Hepatocyte (in vitro differentiated cells): ENCODE data around the gene NOMO2. TPM values are rescaled to one million over a fixed set of nuclear protein-coding genes. Genes with fewer than 3 reads are reported as not detected.
"Not testable (repeated sequence)": the region's sequence is repeated elsewhere in the genome, so short reads cannot be mapped to it uniquely, and the experiment has no call there.

Source experiments
- DNase-seq: peaks from one replicate; pipeline ENCODE4 v3.0.0-alpha.2; 2016; ENCODE audit warnings: low spot score
- H2AFZ ChIP-seq: fragments of 200-600 bp; sonication (generic); 2 replicates; pipeline ENCODE4 v1.6.0; 2016; ENCODE audit warnings: antibody characterized with exemption, mild to moderate bottlenecking
- H3K27ac ChIP-seq: fragments of 200-600 bp; sonication (generic); 2 replicates; pipeline ENCODE4 v1.5.1; 2016; ENCODE audit warnings: mild to moderate bottlenecking
- H3K27me3 ChIP-seq: fragments of 200-600 bp; sonication (generic); 2 replicates; pipeline ENCODE4 v1.6.1; 2016
- H3K36me3 ChIP-seq: fragments of 200-600 bp; sonication (generic); replicated peaks from 2 replicates; pipeline ENCODE4 v1.5.1; 2016; ENCODE audit warnings: low read depth; ENCODE audit not compliant: insufficient read depth
- H3K4me1 ChIP-seq: fragments of 200-600 bp; sonication (generic); 2 replicates; pipeline ENCODE4 v1.5.1; 2016; ENCODE audit warnings: mild to moderate bottlenecking, moderate library complexity; ENCODE audit not compliant: insufficient read depth
- H3K4me2 ChIP-seq: fragments of 200-600 bp; sonication (generic); 2 replicates; pipeline ENCODE4 v1.6.0; 2016
- H3K4me3 ChIP-seq: fragments of 200-600 bp; sonication (generic); 2 replicates; pipeline ENCODE4 v1.5.1; 2016; ENCODE audit warnings: mild to moderate bottlenecking
- H3K79me2 ChIP-seq: fragments of 200-600 bp; sonication (generic); 2 replicates; pipeline ENCODE4 v1.6.0; 2017; ENCODE audit warnings: mild to moderate bottlenecking
- H3K9me2 ChIP-seq: fragments of 200-600 bp; sonication (generic); replicated peaks from 2 replicates; pipeline ENCODE4 v1.6.0; 2017; ENCODE audit warnings: mild to moderate bottlenecking; ENCODE audit not compliant: insufficient read depth
- H3K9me3 ChIP-seq: fragments of 200-600 bp; sonication (generic); 2 replicates; pipeline ENCODE4 v1.5.1; 2016; ENCODE audit warnings: low read depth, mild to moderate bottlenecking
- H4K20me1 ChIP-seq: fragments of 200-600 bp; sonication (generic); 2 replicates; pipeline ENCODE4 v1.6.0; 2016; ENCODE audit warnings: mild to moderate bottlenecking; ENCODE audit not compliant: insufficient read depth, poor library complexity, severe bottlenecking
- WGBS: methylation state at CpG from one replicate; pipeline ENCODE4 v1.1.6; 2016; ENCODE audit warnings: low lambda C conversion rate; ENCODE audit errors: missing lambda C conversion rate; 5-methylcytosine and 5-hydroxymethylcytosine counted together
- polyA plus RNA-seq: library from polyadenylated mRNA; unstranded; fragments of >200 nt; fragmentation: Nextera tagmentation; extraction: Ambion mirVana; gene quantifications from 2 replicates; pipeline ENCODE4 v1.2.1, GENCODE V29; 2016
- total RNA-seq: library from RNA; depleted of rRNA; stranded (reverse); fragments of >200 nt; gene quantifications from 2 replicates; pipeline ENCODE4 v1.2.3, GENCODE V29; 2014

NOMO2 gene
- total and polyA plus RNA-seq, 2 experiments from 2014 or later = 92.8 to 129 TPM

DNA sequence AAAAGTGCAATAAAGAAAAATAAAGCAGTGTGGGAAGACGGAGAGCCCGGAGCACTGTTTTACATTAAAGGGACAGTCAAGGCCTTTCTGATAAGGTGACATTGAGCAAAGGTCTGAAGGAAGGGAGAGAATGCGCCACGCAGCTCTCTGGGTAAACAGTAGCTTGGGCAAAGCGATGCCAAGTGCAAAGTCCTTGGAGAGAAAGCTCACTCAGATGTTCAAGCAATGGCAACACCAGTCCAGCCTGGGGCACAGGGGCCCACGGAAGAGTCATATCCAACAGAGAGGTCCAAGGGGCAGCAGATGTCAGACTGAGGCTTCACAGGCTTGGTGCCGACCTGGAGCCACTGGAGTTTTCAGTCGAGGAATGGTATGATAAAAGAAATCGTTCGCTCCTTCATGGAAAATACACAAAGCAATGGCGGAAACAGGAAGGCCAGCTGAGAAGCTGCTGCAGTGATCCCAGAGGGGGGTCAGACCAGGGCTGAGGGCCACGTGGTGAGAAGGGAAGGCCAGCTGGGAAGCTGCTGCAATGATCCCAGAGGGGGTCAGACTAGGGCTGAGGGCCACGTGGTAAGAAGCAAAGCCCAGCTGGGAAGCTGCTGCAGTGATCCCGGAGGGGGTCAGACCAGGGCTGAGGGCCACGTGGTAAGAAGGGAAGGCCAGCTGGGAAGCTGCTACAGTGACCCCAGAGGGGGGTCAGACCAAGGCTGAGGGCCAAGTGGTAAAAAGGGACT lies 40.3 kb downstream of the NOMO2 start:
- H3K27ac ChIP-seq, H3K4me3 ChIP-seq, H3K9me2 ChIP-seq, H3K9me3 ChIP-seq, DNase-seq, H2AFZ ChIP-seq, H4K20me1 ChIP-seq, H3K36me3 ChIP-seq, H3K4me2 ChIP-seq, H3K4me1 ChIP-seq, H3K27me3 ChIP-seq, H3K79me2 ChIP-seq: not testable (repeated sequence)
- no CpG with 5 or more reads among the region's 15 CpGs for WGBS

- H2AFZ ChIP-seq, H3K27me3 ChIP-seq, H3K9me2 ChIP-seq, DNase-seq, H3K4me2 ChIP-seq, H3K4me3 ChIP-seq, H3K27ac ChIP-seq, H3K36me3 ChIP-seq, H3K9me3 ChIP-seq, H3K4me1 ChIP-seq, H3K79me2 ChIP-seq, H4K20me1 ChIP-seq: not testable (repeated sequence)
- WGBS = no CpG with 5 or more reads among the region's 12 CpGs
Measured at GRCh38 chr16:18518536-18519283, 43.2 kb downstream of the NOMO2 start.

GRCh38 chr16:18498430-18498829 lies 63.5 kb downstream of the NOMO2 start:
- H2AFZ ChIP-seq, H3K9me2 ChIP-seq, H3K79me2 ChIP-seq, H3K4me3 ChIP-seq, H3K27me3 ChIP-seq, H3K36me3 ChIP-seq, H4K20me1 ChIP-seq, H3K9me3 ChIP-seq, H3K4me2 ChIP-seq, DNase-seq, H3K4me1 ChIP-seq, H3K27ac ChIP-seq: not testable (repeated sequence)
- WGBS = no CpG with 5 or more reads among the region's 7 CpGs

DNA sequence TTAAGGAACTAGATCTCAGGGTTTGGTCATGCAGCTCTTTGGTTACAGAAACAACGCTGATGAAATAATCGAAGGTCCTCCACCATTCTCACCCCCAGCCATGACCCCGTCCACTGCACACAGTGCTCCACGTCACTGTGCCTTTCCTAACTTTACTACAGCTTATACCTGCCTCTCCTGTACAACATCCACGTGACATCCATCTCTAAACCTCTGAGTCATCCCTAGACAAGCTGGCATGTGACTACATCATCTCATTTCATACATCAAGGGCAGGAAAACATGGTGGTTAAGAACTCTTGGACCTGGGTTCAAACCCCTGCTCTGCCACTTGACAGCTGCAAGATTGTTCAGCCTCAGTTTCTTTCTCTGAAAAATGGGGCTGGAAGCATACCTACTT lies 64.9 kb downstream of the NOMO2 start:
- H3K27me3 ChIP-seq, H2AFZ ChIP-seq, H3K27ac ChIP-seq, H3K9me2 ChIP-seq, H3K4me3 ChIP-seq, DNase-seq, H3K4me2 ChIP-seq, H3K4me1 ChIP-seq, H4K20me1 ChIP-seq, H3K9me3 ChIP-seq, H3K36me3 ChIP-seq, H3K79me2 ChIP-seq: not testable (repeated sequence)
- WGBS = no CpG with 5 or more reads among the region's 5 CpGs

- H3K4me2 ChIP-seq, H4K20me1 ChIP-seq, H3K4me3 ChIP-seq, H3K9me3 ChIP-seq, H3K4me1 ChIP-seq, H3K36me3 ChIP-seq, DNase-seq, H3K79me2 ChIP-seq, H3K27me3 ChIP-seq, H3K27ac ChIP-seq, H2AFZ ChIP-seq, H3K9me2 ChIP-seq: not testable (repeated sequence)
- WGBS = no CpG with 5 or more reads among the region's 11 CpGs
Measured at GRCh38 chr16:18492118-18492897, 69.6 kb downstream of the NOMO2 start.

GRCh38 chr16:18436025-18436424 lies 125.9 kb downstream of the NOMO2 start:
- not testable (repeated sequence) for H3K9me2 ChIP-seq, H3K36me3 ChIP-seq, H2AFZ ChIP-seq, H3K27me3 ChIP-seq, H4K20me1 ChIP-seq, H3K9me3 ChIP-seq, H3K4me2 ChIP-seq, H3K4me3 ChIP-seq, H3K4me1 ChIP-seq, H3K27ac ChIP-seq, DNase-seq, H3K79me2 ChIP-seq
- 71% methylated on average over 1 of the region's 8 CpGs for WGBS

- WGBS = no CpG with 5 or more reads among the region's 7 CpGs
- not testable (repeated sequence) for H2AFZ ChIP-seq, H3K79me2 ChIP-seq, H3K9me2 ChIP-seq, H3K4me3 ChIP-seq, H3K36me3 ChIP-seq, H3K4me1 ChIP-seq, H3K27ac ChIP-seq, H4K20me1 ChIP-seq, H3K4me2 ChIP-seq, H3K9me3 ChIP-seq, H3K27me3 ChIP-seq, DNase-seq
Measured at GRCh38 chr16:18415827-18416226, 146.1 kb downstream of the NOMO2 start.

- not testable (repeated sequence) for H3K27ac ChIP-seq, H3K79me2 ChIP-seq, H3K4me3 ChIP-seq, H3K9me2 ChIP-seq, H3K27me3 ChIP-seq, DNase-seq, H3K4me2 ChIP-seq, H3K4me1 ChIP-seq, H3K36me3 ChIP-seq, H2AFZ ChIP-seq, H3K9me3 ChIP-seq, H4K20me1 ChIP-seq
- WGBS = no CpG with 5 or more reads among the region's 11 CpGs
Measured at GRCh38 chr16:18409532-18410293, 152.2 kb downstream of the NOMO2 start.
